HepG2 (cell line): ENCODE data around the gene BCO1. TPM values are rescaled to one million over a fixed set of nuclear protein-coding genes. Genes with fewer than 3 reads are reported as not detected.

Source experiments
- ATAC-seq: fragments of 200-7000 bp; cut with Tn5 transposase; 3 replicates; pipeline ENCODE4 v1.9.1; 2020; ENCODE audit warnings: mild to moderate bottlenecking, moderate library complexity
- BruUV-seq: library from RNA; stranded (reverse); fragments of 400-500 nt; replicated peaks from 2 replicates; lab custom pipeline; 2021; lab: Mats Ljungman, UMichigan
- CTCF ChIA-PET: fragments of 300-600 bp; formaldehyde crosslinking; extraction: SDS; loops from one replicate; lab custom pipeline; 2021; ENCODE audit warnings: low total read pairs, inconsistent platforms, low intra/inter-chr PET ratio; lab: Yijun Ruan, JAX
- POLR2A ChIA-PET: fragments of 350-600 bp; sonication (Branson Sonifier 250); formaldehyde crosslinking; loops from one replicate; lab custom pipeline; 2020; ENCODE audit warnings: antibody characterized with exemption, inconsistent platforms; lab: Yijun Ruan, JAX
- DNase-seq: peaks from one replicate; pipeline ENCODE4 v3.0.0-alpha.2; 2015; ENCODE audit warnings: low spot score
- FAIRE-seq: peaks from 3 replicates; lab custom pipeline; 2011; peaks lifted over from hg19 to GRCh38; lab: Jason Lieb, UNC
- H2AFZ ChIP-seq: one replicate; pipeline ENCODE4 v1.6.1; 2011; ENCODE audit warnings: low read length, inconsistent platforms
- H3K27ac ChIP-seq: fragments of 300-600 bp; 3 replicates; pipeline ENCODE4 v1.8.0; 2011; ENCODE audit warnings: mixed run types, mild to moderate bottlenecking, mixed read lengths, low read length, inconsistent platforms; ENCODE audit not compliant: insufficient read depth; ENCODE audit errors: extremely low read length
- H3K27me3 ChIP-seq, 2 experiments: fragments of 200-600 bp in 1 of 2; 2 replicates in 1 of 2; 3 replicates in 1 of 2; pipeline versions ENCODE4 v1.6.0 to v1.8.0; 2011; ENCODE audit warnings: low read length in 2 of 2, mild to moderate bottlenecking in 2 of 2, moderate library complexity in 2 of 2, inconsistent platforms in 1 of 2; ENCODE audit not compliant: insufficient read depth in 2 of 2, control insufficient read depth in 1 of 2
- H3K36me3 ChIP-seq, 2 experiments: fragments of 200-600 bp in 1 of 2; replicated peaks in 1 of 2; 2 replicates in 1 of 2; 3 replicates in 1 of 2; pipeline versions ENCODE4 v1.5.1 to v1.8.0; 2011; ENCODE audit warnings: low read length in 2 of 2, inconsistent platforms in 1 of 2; ENCODE audit not compliant: insufficient read depth in 2 of 2, control insufficient read depth in 1 of 2
- H3K4me1 ChIP-seq: 2 replicates; pipeline ENCODE4 v1.5.1; 2012; ENCODE audit warnings: low read length, inconsistent platforms; ENCODE audit not compliant: insufficient read depth
- H3K4me2 ChIP-seq: 2 replicates; pipeline ENCODE4 v1.6.0; 2011; ENCODE audit warnings: low read depth, low read length, inconsistent platforms
- H3K4me3 ChIP-seq, 3 experiments: fragments of 200-600 bp in 1 of 3; sonication (generic), shearing (Covaris generic) in 1 of 3; replicated peaks in 1 of 3; 2 replicates each; pipeline ENCODE4 v1.5.1; 2011 to 2016; ENCODE audit warnings: low read length in 3 of 3, inconsistent platforms in 2 of 3, low read depth in 2 of 3, mild to moderate bottlenecking in 2 of 3, control low read depth in 1 of 3, mixed read lengths in 1 of 3; ENCODE audit not compliant: insufficient read depth in 1 of 3
- H3K79me2 ChIP-seq: one replicate; pipeline ENCODE4 v1.6.1; 2011; ENCODE audit warnings: low read length, inconsistent platforms; ENCODE audit not compliant: insufficient read depth
- H3K9ac ChIP-seq: 2 replicates; pipeline ENCODE4 v1.6.0; 2011; ENCODE audit warnings: mild to moderate bottlenecking, low read depth, low read length, inconsistent platforms; ENCODE audit not compliant: insufficient read depth
- H3K9me3 ChIP-seq: 2 replicates; pipeline ENCODE4 v1.5.1; 2012; ENCODE audit warnings: mild to moderate bottlenecking, low read length
- H4K20me1 ChIP-seq: 2 replicates; pipeline ENCODE4 v1.6.0; 2011; ENCODE audit warnings: inconsistent platforms, mild to moderate bottlenecking, low read length, moderate library complexity; ENCODE audit not compliant: insufficient read depth
- ATF3 ChIP-seq: sonication (generic); formaldehyde crosslinking; IDR thresholded peaks from 2 replicates; pipeline ENCODE4 v1.4.0; 2020; ENCODE audit warnings: missing genetic modification reagents
- BATF2 ChIP-seq: sonication (generic); formaldehyde crosslinking; IDR thresholded peaks from 2 replicates; pipeline ENCODE4 v1.8.0; 2022; ENCODE audit warnings: mild to moderate bottlenecking, missing genetic modification reagents, moderate library complexity
- FOXM1 ChIP-seq: sonication (generic); formaldehyde crosslinking; IDR thresholded peaks from 2 replicates; pipeline ENCODE4 v1.5.0; 2020; ENCODE audit warnings: missing genetic modification reagents
- HDAC6 ChIP-seq: fragments of 200-600 bp; sonication (generic); IDR thresholded peaks from 2 replicates; pipeline ENCODE4 v1.7.0; 2017; ENCODE audit warnings: mild to moderate bottlenecking, antibody characterized with exemption, low read length, low read depth
- HNRNPK ChIP-seq: fragments of 200-400 bp; formaldehyde crosslinking; IDR thresholded peaks from 2 replicates; pipeline ENCODE4 v1.6.1; 2018; ENCODE audit warnings: low read length, low read depth, moderate library complexity, mild to moderate bottlenecking; ENCODE audit not compliant: poor library complexity, severe bottlenecking
- HNRNPL ChIP-seq: fragments of 200-400 bp; formaldehyde crosslinking; IDR thresholded peaks from 2 replicates; pipeline ENCODE4 v1.6.1; 2017; ENCODE audit warnings: mild to moderate bottlenecking, low read depth, low read length
- MNT ChIP-seq: fragments of 450-650 bp; IDR thresholded peaks from 2 replicates; pipeline ENCODE4 v1.6.1; 2016
- MTA1 ChIP-seq: sonication (generic); formaldehyde crosslinking; IDR thresholded peaks from 2 replicates; pipeline ENCODE4 v1.4.0; 2020; ENCODE audit warnings: missing genetic modification reagents, mild to moderate bottlenecking, borderline replicate concordance
- NFATC3 ChIP-seq: sonication (generic); formaldehyde crosslinking; IDR thresholded peaks from 2 replicates; pipeline ENCODE4 v1.5.1; 2020; ENCODE audit warnings: mild to moderate bottlenecking, missing genetic modification reagents
- REPIN1 ChIP-seq: sonication (generic); formaldehyde crosslinking; IDR thresholded peaks from 2 replicates; pipeline ENCODE4 v1.8.0; 2022; ENCODE audit warnings: missing genetic modification reagents, low read depth, mild to moderate bottlenecking, borderline replicate concordance
- TEAD2 ChIP-seq: sonication (generic); formaldehyde crosslinking; IDR thresholded peaks from 2 replicates; pipeline ENCODE4 v1.9.0; 2021; ENCODE audit warnings: missing genetic modification reagents
- ZBTB25 ChIP-seq: IDR thresholded peaks from 2 replicates; pipeline ENCODE4 v1.6.1; 2018; ENCODE audit warnings: missing genetic modification reagents
- ZMAT3 ChIP-seq: sonication (generic); formaldehyde crosslinking; conservative IDR thresholded peaks from 2 replicates; pipeline ENCODE4 v1.7.0; 2021; ENCODE audit warnings: missing genetic modification reagents
- ZMYM2 ChIP-seq: sonication (generic); formaldehyde crosslinking; IDR thresholded peaks from 2 replicates; pipeline ENCODE4 v1.8.0; 2022; ENCODE audit warnings: mild to moderate bottlenecking, missing genetic modification reagents
- ZNF232 ChIP-seq: sonication (generic); formaldehyde crosslinking; IDR thresholded peaks from 2 replicates; pipeline ENCODE4 v1.4.0; 2020; ENCODE audit warnings: missing genetic modification reagents, borderline replicate concordance
- ZNF552 ChIP-seq: sonication (generic); formaldehyde crosslinking; IDR thresholded peaks from 2 replicates; pipeline ENCODE4 v1.9.0; 2022; ENCODE audit warnings: missing genetic modification reagents, mild to moderate bottlenecking, borderline replicate concordance
- ZNF781 ChIP-seq: sonication (generic); formaldehyde crosslinking; IDR thresholded peaks from 2 replicates; pipeline ENCODE4 v1.5.1; 2020; ENCODE audit warnings: borderline replicate concordance, mild to moderate bottlenecking, missing genetic modification reagents; ENCODE audit errors: not compliant biosample characterization
- ZNF878 ChIP-seq: sonication (generic); formaldehyde crosslinking; IDR thresholded peaks from 2 replicates; pipeline ENCODE4 v1.8.1; 2023; ENCODE audit warnings: mild to moderate bottlenecking, missing genetic modification reagents, moderate library complexity
- WGBS: methylation state at CpG from one replicate; pipeline ENCODE4 v1.1.6; 2017; ENCODE audit warnings: low lambda C conversion rate; 5-methylcytosine and 5-hydroxymethylcytosine counted together
- in situ Hi-C: cut with HindIII; loops from 2 replicates; pipeline ENCODE4 v1.10.0; 2017; ENCODE audit warnings: low pct_unique_long_range_greater_than_20kb; ENCODE audit not compliant: extremely low pct_ligation_motif_present
- intact Hi-C: fragments of 100-400 bp; cut with micrococcal nuclease; formaldehyde crosslinking; loops from one replicate; pipeline ENCODE4 v1.10.0; 2022; ENCODE audit not compliant: unreplicated experiment
- polyA plus RNA-seq, 8 experiments: library from polyadenylated mRNA; depleted of rRNA in 3 of 8; stranded (reverse) in 7 of 8; unstranded in 1 of 8; fragments of >200 nt; fragmentation: Illumina TruSeq in 4 of 8; extraction: Trizol in 4 of 8; gene quantifications; 2 replicates each; pipeline versions ENCODE4 v1.2.1 to v1.2.3, GENCODE V29; 2011 to 2016; ENCODE audit warnings: low read depth in 4 of 8, missing spikeins in 1 of 8, mixed read lengths in 1 of 8; ENCODE audit not compliant: insufficient read depth in 1 of 8
- total RNA-seq, 5 experiments: library from RNA; depleted of rRNA; stranded (reverse); fragments of >200 nt; fragmentation: Illumina TruSeq; extraction: Trizol; gene quantifications; 2 replicates each; pipeline ENCODE4 v1.2.3, GENCODE V29; 2016; ENCODE audit warnings: low read depth in 1 of 5
- TF ChIP-seq, protein P1 (sequence below): sonication (generic); formaldehyde crosslinking; IDR thresholded peaks from 2 replicates; pipeline ENCODE4 v1.4.0; 2020; ENCODE audit warnings: mild to moderate bottlenecking, missing genetic modification reagents
- TF ChIP-seq, protein P2 (sequence below): sonication (generic); formaldehyde crosslinking; IDR thresholded peaks from 2 replicates; pipeline ENCODE4 v1.4.0; 2020; ENCODE audit warnings: missing genetic modification reagents, borderline replicate concordance

Gene BCO1
- total and polyA plus RNA-seq, 2 of the 13 experiments (the other 11 are each of a cell fraction or from before 2014, with no cell fraction given), result 0.11 TPM; not detected in 1

DNA sequence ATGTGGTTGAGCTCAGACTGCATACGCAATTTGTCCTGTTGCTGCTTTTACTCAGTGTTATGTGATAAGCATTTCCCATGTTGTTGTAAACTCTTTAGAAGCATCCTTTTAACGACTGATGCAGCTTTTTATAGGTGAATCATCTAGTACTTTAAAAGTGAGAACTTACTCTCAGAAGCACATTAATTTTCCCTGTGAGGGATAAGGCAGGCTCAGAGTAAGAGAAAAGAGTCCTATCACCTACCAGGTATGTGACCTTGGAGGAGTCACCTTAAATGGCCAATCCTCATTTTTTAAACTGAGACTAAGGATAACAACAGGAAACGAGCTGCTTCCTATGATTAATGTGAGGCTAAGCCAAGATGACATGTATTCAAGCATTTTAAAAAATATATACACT is 41.9 kb downstream of the BCO1 start (continued):
- TF ChIP-seq ZNF781 (CRISPR knock-in tag) (no peak), ZNF552 (CRISPR knock-in tag) (no peak), REPIN1 (CRISPR knock-in tag) (no peak), ZBTB25 (CRISPR knock-in tag) (no peak), MTA1 (CRISPR knock-in tag) (no peak), NFATC3 (CRISPR knock-in tag) (no peak), HNRNPL (no peak), ZNF878 (CRISPR knock-in tag) (no peak), FOXM1 (no peak), TEAD2 (CRISPR knock-in tag) (no peak)
- TF ChIP-seq, protein P1, sequence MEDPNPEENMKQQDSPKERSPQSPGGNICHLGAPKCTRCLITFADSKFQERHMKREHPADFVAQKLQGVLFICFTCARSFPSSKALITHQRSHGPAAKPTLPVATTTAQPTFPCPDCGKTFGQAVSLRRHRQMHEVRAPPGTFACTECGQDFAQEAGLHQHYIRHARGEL (CRISPR knock-in tag), result no peak
- TF ChIP-seq, protein P2, sequence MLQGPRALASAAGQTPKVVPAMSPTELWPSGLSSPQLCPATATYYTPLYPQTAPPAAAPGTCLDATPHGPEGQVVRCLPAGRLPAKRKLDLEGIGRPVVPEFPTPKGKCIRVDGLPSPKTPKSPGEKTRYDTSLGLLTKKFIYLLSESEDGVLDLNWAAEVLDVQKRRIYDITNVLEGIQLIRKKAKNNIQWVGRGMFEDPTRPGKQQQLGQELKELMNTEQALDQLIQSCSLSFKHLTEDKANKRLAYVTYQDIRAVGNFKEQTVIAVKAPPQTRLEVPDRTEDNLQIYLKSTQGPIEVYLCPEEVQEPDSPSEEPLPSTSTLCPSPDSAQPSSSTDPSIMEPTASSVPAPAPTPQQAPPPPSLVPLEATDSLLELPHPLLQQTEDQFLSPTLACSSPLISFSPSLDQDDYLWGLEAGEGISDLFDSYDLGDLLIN (CRISPR knock-in tag), result no peak

GRCh38 chr16:81283044-81283443 is 44.6 kb downstream of the BCO1 start:
- no TSS peak for BruUV-seq
- Histone ChIP-seq H3K9ac (no peak overlapping the region), H3K9me3 (no peaks in the 10 kb centered on the region), H3K36me3 (no peaks in the 10 kb centered on the region), H3K4me3 (no peak overlapping the region), H3K27ac (no peak overlapping the region), H4K20me1 (no peaks in the 10 kb centered on the region), H3K4me2 (no peak overlapping the region), H3K79me2 (no peaks in the 10 kb centered on the region), H2AFZ (no peak overlapping the region), H3K27me3 (peaks cover 4 to 6% of the 10 kb centered on the region in 2 experiments; a peak in 2 of 5 replicates), H3K4me1 (no peaks in the 10 kb centered on the region)
- FAIRE-seq, result no peak
- in situ Hi-C loops, result no loop called here
- intact Hi-C loops, result no loop called here
- CTCF ChIA-PET, result no interaction called here
- POLR2A ChIA-PET, result no interaction called here
- WGBS, result 55% methylated on average over 3 of the region's 3 CpGs
- no peak for DNase-seq
- ATAC-seq, result no peak
- no peak for TF ChIP-seq ZMYM2 (CRISPR knock-in tag)
- TF ChIP-seq ZMAT3 (CRISPR knock-in tag), result no peak
- TF ChIP-seq BATF2 (CRISPR knock-in tag), result no peak
- TF ChIP-seq MNT, result no peak
- no peak for TF ChIP-seq HDAC6
- no peak for TF ChIP-seq ZNF232 (CRISPR knock-in tag)
- no peak for TF ChIP-seq HNRNPK
- no peak for TF ChIP-seq ATF3 (CRISPR knock-in tag)
